HepG2 (cell line): Measurements from ENCODE around the gene C20orf204. TPM values are rescaled to one million over a fixed set of nuclear protein-coding genes. Genes with fewer than 3 reads are reported as not detected.

ENCODE experiments used
- BCLAF1 ChIP-seq: fragments of 450-650 bp; IDR thresholded peaks from 2 replicates; pipeline ENCODE4 v1.6.1; 2017; ENCODE audit warnings: mild to moderate bottlenecking
- ESRRA ChIP-seq: sonication (generic); formaldehyde crosslinking; IDR thresholded peaks from 2 replicates; pipeline ENCODE4 v1.5.1; 2020; ENCODE audit warnings: mild to moderate bottlenecking, low read depth, missing genetic modification reagents
- HMG20B ChIP-seq: conservative IDR thresholded peaks from 2 replicates; pipeline ENCODE4 v1.6.1; 2016; ENCODE audit warnings: missing genetic modification reagents, missing compliant biosample characterization
- HNF4G ChIP-seq, 2 experiments: sonication (generic) in 1 of 2; formaldehyde crosslinking in 1 of 2; IDR thresholded peaks; 2 replicates each; pipeline versions ENCODE4 v1.4.0 to v1.6.1; 2011 to 2020; ENCODE audit warnings: borderline replicate concordance in 2 of 2, low read depth in 2 of 2, mild to moderate bottlenecking in 2 of 2, low read length in 1 of 2, missing genetic modification reagents in 1 of 2, moderate library complexity in 1 of 2
- HNRNPK ChIP-seq: fragments of 200-400 bp; formaldehyde crosslinking; IDR thresholded peaks from 2 replicates; pipeline ENCODE4 v1.6.1; 2018; ENCODE audit warnings: low read length, low read depth, moderate library complexity, mild to moderate bottlenecking; ENCODE audit not compliant: poor library complexity, severe bottlenecking
- MTF2 ChIP-seq: sonication (generic); formaldehyde crosslinking; IDR thresholded peaks from 2 replicates; pipeline ENCODE4 v1.5.0; 2020; ENCODE audit warnings: missing genetic modification reagents, borderline replicate concordance
- NFYB ChIP-seq: sonication (generic); formaldehyde crosslinking; IDR thresholded peaks from 2 replicates; pipeline ENCODE4 v1.4.0; 2020; ENCODE audit warnings: missing genetic modification reagents
- NR2F1 ChIP-seq, 2 experiments: fragments of 450-650 bp in 1 of 2; formaldehyde crosslinking in 1 of 2; IDR thresholded peaks; 2 replicates each; pipeline versions ENCODE4 v1.5.0 to v1.6.1; 2016 to 2020; ENCODE audit warnings: mild to moderate bottlenecking in 1 of 2, missing compliant biosample characterization in 1 of 2, missing genetic modification reagents in 1 of 2, moderate library complexity in 1 of 2
- PAX8 ChIP-seq: sonication (generic); formaldehyde crosslinking; IDR thresholded peaks from 2 replicates; pipeline ENCODE4 v1.8.0; 2022; ENCODE audit warnings: mild to moderate bottlenecking, missing genetic modification reagents, borderline replicate concordance
- PHB2 ChIP-seq: fragments of 450-650 bp; IDR thresholded peaks from 2 replicates; pipeline ENCODE4 v1.6.1; 2018; ENCODE audit not compliant: partially characterized antibody
- SNAI1 ChIP-seq: sonication (generic); formaldehyde crosslinking; IDR thresholded peaks from 2 replicates; pipeline ENCODE4 v1.5.0; 2020; ENCODE audit warnings: mild to moderate bottlenecking, missing genetic modification reagents, borderline replicate concordance
- SNRNP70 ChIP-seq: fragments of 200-400 bp; formaldehyde crosslinking; IDR thresholded peaks from 2 replicates; pipeline ENCODE4 v1.6.1; 2017; ENCODE audit warnings: mild to moderate bottlenecking, low read depth, low read length, moderate library complexity
- ZFAT ChIP-seq: sonication (generic); formaldehyde crosslinking; conservative IDR thresholded peaks from 2 replicates; pipeline ENCODE4 v1.8.1; 2023; ENCODE audit warnings: missing genetic modification reagents, inconsistent platforms
- ZNF354B ChIP-seq: sonication (generic); formaldehyde crosslinking; IDR thresholded peaks from 2 replicates; pipeline ENCODE4 v1.8.0; 2022; ENCODE audit warnings: mild to moderate bottlenecking, missing genetic modification reagents
- ZNF780A ChIP-seq: sonication (generic); formaldehyde crosslinking; IDR thresholded peaks from 2 replicates; pipeline ENCODE4 v1.8.0; 2022; ENCODE audit warnings: mild to moderate bottlenecking, missing genetic modification reagents, moderate library complexity
- polyA plus RNA-seq, 8 experiments: library from polyadenylated mRNA; depleted of rRNA in 3 of 8; stranded (reverse) in 7 of 8; unstranded in 1 of 8; fragments of >200 nt; fragmentation: Illumina TruSeq in 4 of 8; extraction: Trizol in 4 of 8; gene quantifications; 2 replicates each; pipeline versions ENCODE4 v1.2.1 to v1.2.3, GENCODE V29; 2011 to 2016; ENCODE audit warnings: low read depth in 4 of 8, missing spikeins in 1 of 8, mixed read lengths in 1 of 8; ENCODE audit not compliant: insufficient read depth in 1 of 8
- total RNA-seq, 5 experiments: library from RNA; depleted of rRNA; stranded (reverse); fragments of >200 nt; fragmentation: Illumina TruSeq; extraction: Trizol; gene quantifications; 2 replicates each; pipeline ENCODE4 v1.2.3, GENCODE V29; 2016; ENCODE audit warnings: low read depth in 1 of 5
- TF ChIP-seq, protein P1 (sequence below): sonication (generic); formaldehyde crosslinking; IDR thresholded peaks from 2 replicates; pipeline ENCODE4 v1.5.0; 2020; ENCODE audit warnings: mild to moderate bottlenecking, low read depth, missing genetic modification reagents, borderline replicate concordance
- TF ChIP-seq, protein P2 (sequence below): sonication (generic); formaldehyde crosslinking; IDR thresholded peaks from 2 replicates; pipeline ENCODE4 v1.5.0; 2020; ENCODE audit warnings: missing genetic modification reagents
- TF ChIP-seq, protein P3 (sequence below): sonication (generic); formaldehyde crosslinking; IDR thresholded peaks from 2 replicates; pipeline ENCODE4 v1.5.0; 2020; ENCODE audit warnings: missing genetic modification reagents
- TF ChIP-seq, protein P4 (sequence below): sonication (generic); IDR thresholded peaks from 2 replicates; pipeline ENCODE4 v1.6.1; 2016; ENCODE audit warnings: low read depth, borderline replicate concordance
- TF ChIP-seq, protein P5 (sequence below): sonication (generic); formaldehyde crosslinking; IDR thresholded peaks from 2 replicates; pipeline ENCODE4 v1.4.0; 2020; ENCODE audit warnings: mild to moderate bottlenecking, missing genetic modification reagents

The C20orf204 gene
- total and polyA plus RNA-seq, 2 of the 13 experiments (the other 11 are each of a cell fraction or from before 2014, with no cell fraction given) = 22.1 to 80.0 TPM

DNA sequence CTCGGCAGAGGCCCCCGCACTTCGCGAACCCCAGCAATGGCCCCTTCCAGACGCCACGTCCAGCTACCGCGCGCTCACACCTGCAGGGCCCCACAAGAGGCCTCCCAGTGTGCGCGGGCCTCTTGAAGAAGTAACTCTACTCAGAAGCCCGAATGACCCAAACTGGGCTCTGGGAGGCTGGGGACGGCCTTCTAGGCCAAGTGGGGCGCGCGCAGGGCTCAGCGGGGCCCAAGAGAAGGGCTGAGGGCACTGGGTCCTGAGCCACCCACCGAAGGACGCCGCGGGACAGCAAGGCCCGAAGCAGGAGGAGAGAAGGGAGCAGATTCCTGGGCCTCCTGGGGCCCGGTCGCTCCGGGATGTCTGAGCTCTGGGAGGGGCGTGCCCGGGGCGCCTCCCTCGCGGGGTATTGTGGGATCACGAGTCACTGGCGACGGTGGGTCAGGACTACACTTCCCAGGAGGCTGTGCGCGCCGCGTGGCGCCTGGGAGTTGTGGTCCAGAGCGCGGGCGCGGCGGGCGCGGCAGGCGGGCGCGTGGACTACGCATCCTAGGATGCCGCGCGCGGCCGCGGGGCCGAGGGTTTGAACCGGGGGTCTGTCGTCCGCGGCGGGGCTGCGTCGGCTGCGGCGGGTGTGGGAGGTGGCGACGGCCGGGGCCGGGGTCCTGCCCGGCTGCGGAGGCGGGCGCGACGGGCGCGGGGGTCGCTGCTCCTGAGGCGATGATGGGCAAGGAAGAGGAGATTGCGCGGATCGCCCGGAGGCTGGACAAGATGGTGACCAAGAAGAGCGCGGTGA is 26.8 kb downstream of the C20orf204 start, which contains the start of gene TCEA2 (continued):
- TF ChIP-seq BCLAF1 = no peak
- TF ChIP-seq, protein P1, sequence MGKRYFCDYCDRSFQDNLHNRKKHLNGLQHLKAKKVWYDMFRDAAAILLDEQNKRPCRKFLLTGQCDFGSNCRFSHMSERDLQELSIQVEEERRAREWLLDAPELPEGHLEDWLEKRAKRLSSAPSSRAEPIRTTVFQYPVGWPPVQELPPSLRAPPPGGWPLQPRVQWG (CRISPR knock-in tag) = peak; percentile 76; the same call in 1 of the 2 replicates
- TF ChIP-seq SNRNP70 = no peak
- TF ChIP-seq PHB2 = no peak
- no peak; the same call in 1 of the 2 replicates for TF ChIP-seq HMG20B (CRISPR knock-in tag)
- no peak for TF ChIP-seq ZNF354B (CRISPR knock-in tag)
- TF ChIP-seq, protein P2, sequence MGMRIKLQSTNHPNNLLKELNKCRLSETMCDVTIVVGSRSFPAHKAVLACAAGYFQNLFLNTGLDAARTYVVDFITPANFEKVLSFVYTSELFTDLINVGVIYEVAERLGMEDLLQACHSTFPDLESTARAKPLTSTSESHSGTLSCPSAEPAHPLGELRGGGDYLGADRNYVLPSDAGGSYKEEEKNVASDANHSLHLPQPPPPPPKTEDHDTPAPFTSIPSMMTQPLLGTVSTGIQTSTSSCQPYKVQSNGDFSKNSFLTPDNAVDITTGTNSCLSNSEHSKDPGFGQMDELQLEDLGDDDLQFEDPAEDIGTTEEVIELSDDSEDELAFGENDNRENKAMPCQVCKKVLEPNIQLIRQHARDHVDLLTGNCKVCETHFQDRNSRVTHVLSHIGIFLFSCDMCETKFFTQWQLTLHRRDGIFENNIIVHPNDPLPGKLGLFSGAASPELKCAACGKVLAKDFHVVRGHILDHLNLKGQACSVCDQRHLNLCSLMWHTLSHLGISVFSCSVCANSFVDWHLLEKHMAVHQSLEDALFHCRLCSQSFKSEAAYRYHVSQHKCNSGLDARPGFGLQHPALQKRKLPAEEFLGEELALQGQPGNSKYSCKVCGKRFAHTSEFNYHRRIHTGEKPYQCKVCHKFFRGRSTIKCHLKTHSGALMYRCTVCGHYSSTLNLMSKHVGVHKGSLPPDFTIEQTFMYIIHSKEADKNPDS (CRISPR knock-in tag) = peak; percentile 28; the same call in 1 of the 2 replicates
- TF ChIP-seq, protein P3, sequence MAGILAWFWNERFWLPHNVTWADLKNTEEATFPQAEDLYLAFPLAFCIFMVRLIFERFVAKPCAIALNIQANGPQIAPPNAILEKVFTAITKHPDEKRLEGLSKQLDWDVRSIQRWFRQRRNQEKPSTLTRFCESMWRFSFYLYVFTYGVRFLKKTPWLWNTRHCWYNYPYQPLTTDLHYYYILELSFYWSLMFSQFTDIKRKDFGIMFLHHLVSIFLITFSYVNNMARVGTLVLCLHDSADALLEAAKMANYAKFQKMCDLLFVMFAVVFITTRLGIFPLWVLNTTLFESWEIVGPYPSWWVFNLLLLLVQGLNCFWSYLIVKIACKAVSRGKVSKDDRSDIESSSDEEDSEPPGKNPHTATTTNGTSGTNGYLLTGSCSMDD (CRISPR knock-in tag) = no peak
- no peak for TF ChIP-seq PAX8 (CRISPR knock-in tag)
- peak; percentile 55; the same call in 1 of the 2 replicates for TF ChIP-seq HNF4G (IDR thresholded peaks at IDR 0.05; ENCODE audit: borderline replicate concordance, low read depth, low read length)
- no peak; the same call in none of the 2 replicates for TF ChIP-seq HNF4G (CRISPR knock-in tag; IDR thresholded peaks at IDR 0.05; ENCODE audit: borderline replicate concordance, low read depth)
- TF ChIP-seq ESRRA (CRISPR knock-in tag) = no peak
- peak; percentile 98 for TF ChIP-seq SNAI1
- no peak for TF ChIP-seq HNRNPK
- TF ChIP-seq, protein P4, sequence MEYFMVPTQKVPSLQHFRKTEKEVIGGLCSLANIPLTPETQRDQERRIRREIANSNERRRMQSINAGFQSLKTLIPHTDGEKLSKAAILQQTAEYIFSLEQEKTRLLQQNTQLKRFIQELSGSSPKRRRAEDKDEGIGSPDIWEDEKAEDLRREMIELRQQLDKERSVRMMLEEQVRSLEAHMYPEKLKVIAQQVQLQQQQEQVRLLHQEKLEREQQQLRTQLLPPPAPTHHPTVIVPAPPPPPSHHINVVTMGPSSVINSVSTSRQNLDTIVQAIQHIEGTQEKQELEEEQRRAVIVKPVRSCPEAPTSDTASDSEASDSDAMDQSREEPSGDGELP = peak; percentile 29; the same call in 1 of the 2 replicates
- TF ChIP-seq ZFAT (CRISPR knock-in tag) = no peak
- no peak; a peak in 1 of 4 replicates for TF ChIP-seq NR2F1 (CRISPR knock-in tag; IDR thresholded peaks at IDR 0.05)
- TF ChIP-seq, protein P5, sequence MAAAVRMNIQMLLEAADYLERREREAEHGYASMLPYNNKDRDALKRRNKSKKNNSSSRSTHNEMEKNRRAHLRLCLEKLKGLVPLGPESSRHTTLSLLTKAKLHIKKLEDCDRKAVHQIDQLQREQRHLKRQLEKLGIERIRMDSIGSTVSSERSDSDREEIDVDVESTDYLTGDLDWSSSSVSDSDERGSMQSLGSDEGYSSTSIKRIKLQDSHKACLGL (CRISPR knock-in tag) = peak; percentile 92
- no peak for TF ChIP-seq ZNF780A
- no peak for TF ChIP-seq MTF2
- no peak; the same call in none of the 2 replicates for TF ChIP-seq NFYB
